Rectal smooth muscle tissue (tissue), 1 donor: ENCODE measurements around the gene ARHGAP10.

Source experiments
- H3K27ac ChIP-seq: one replicate; pipeline ENCODE4 v1.7.0; 2013; ENCODE audit warnings: low read depth, low read length, inconsistent platforms
- H3K27me3 ChIP-seq: one replicate; pipeline ENCODE4 v1.7.0; 2013; ENCODE audit warnings: low read length; ENCODE audit not compliant: control insufficient read depth, insufficient read depth
- H3K36me3 ChIP-seq: one replicate; pipeline ENCODE4 v1.7.0; 2013; ENCODE audit warnings: low read length; ENCODE audit not compliant: control insufficient read depth, insufficient read depth
- H3K4me1 ChIP-seq: one replicate; pipeline ENCODE4 v1.7.0; 2013; ENCODE audit warnings: low read length; ENCODE audit not compliant: control insufficient read depth, insufficient read depth
- H3K4me3 ChIP-seq: one replicate; pipeline ENCODE4 v1.7.0; 2013; ENCODE audit warnings: low read length
- H3K9ac ChIP-seq: one replicate; pipeline ENCODE4 v1.7.0; 2013; ENCODE audit warnings: low read length

Gene ARHGAP10

GRCh38 chr4:147735413-147736301 lies 3.8 kb downstream of the ARHGAP10 start:
- H3K36me3 ChIP-seq = no peaks in the 10 kb centered on the region
- no peak overlapping the region for H3K9ac ChIP-seq
- H3K4me3 ChIP-seq = peak overlapping the region; percentile 24
- no peaks in the 10 kb centered on the region for H3K27me3 ChIP-seq
- peaks cover 20% of the 10 kb centered on the region for H3K4me1 ChIP-seq
- peak overlapping the region; percentile 97 for H3K27ac ChIP-seq

- H3K27ac ChIP-seq = peak overlapping the region; percentile 97
- H3K4me1 ChIP-seq = peaks cover 21% of the 10 kb centered on the region
- no peak overlapping the region for H3K4me3 ChIP-seq
- H3K27me3 ChIP-seq = no peaks in the 10 kb centered on the region
- no peaks in the 10 kb centered on the region for H3K36me3 ChIP-seq
- no peak overlapping the region for H3K9ac ChIP-seq
Observed at GRCh38 chr4:147736458-147736857, 4.6 kb downstream of the ARHGAP10 start.

- Histone ChIP-seq H3K27me3 (no peaks in the 10 kb centered on the region), H3K4me3 (no peak overlapping the region), H3K4me1 (peaks cover 23% of the 10 kb centered on the region), H3K27ac (no peak overlapping the region), H3K9ac (no peak overlapping the region), H3K36me3 (no peaks in the 10 kb centered on the region)
Observed at GRCh38 chr4:147737623-147738022, 5.7 kb downstream of the ARHGAP10 start.

GRCh38 chr4:147739239-147739823 lies 7.4 kb downstream of the ARHGAP10 start:
- Histone ChIP-seq H3K9ac (no peak overlapping the region), H3K27me3 (no peaks in the 10 kb centered on the region), H3K36me3 (no peaks in the 10 kb centered on the region), H3K4me1 (peaks cover 23% of the 10 kb centered on the region), H3K4me3 (no peak overlapping the region), H3K27ac (no peak overlapping the region)

GRCh38 chr4:147740176-147740575 lies 8.3 kb downstream of the ARHGAP10 start:
- no peak overlapping the region for H3K27ac ChIP-seq

GRCh38 chr4:147741190-147741788 lies 9.4 kb downstream of the ARHGAP10 start:
- H3K27me3 ChIP-seq = no peaks in the 10 kb centered on the region
- H3K36me3 ChIP-seq = no peaks in the 10 kb centered on the region
- no peak overlapping the region for H3K4me3 ChIP-seq
- peak overlapping the region; percentile 9 for H3K27ac ChIP-seq
- H3K4me1 ChIP-seq = peaks cover 9% of the 10 kb centered on the region
- no peak overlapping the region for H3K9ac ChIP-seq

More at GRCh38 chr4:147740176-147740575, 8.3 kb downstream of the ARHGAP10 start:
- no peak overlapping the region for H3K9ac ChIP-seq
- H3K36me3 ChIP-seq = no peaks in the 10 kb centered on the region
- H3K4me3 ChIP-seq = no peak overlapping the region
- H3K4me1 ChIP-seq = peaks cover 19% of the 10 kb centered on the region
- no peaks in the 10 kb centered on the region for H3K27me3 ChIP-seq

GRCh38 chr4:147747787-147748454 lies 16.0 kb downstream of the ARHGAP10 start:
- no peak overlapping the region for H3K27ac ChIP-seq
- H3K4me3 ChIP-seq = no peak overlapping the region
- no peaks in the 10 kb centered on the region for H3K27me3 ChIP-seq
- H3K4me1 ChIP-seq = peaks cover 7% of the 10 kb centered on the region
- no peaks in the 10 kb centered on the region for H3K36me3 ChIP-seq
- H3K9ac ChIP-seq = no peak overlapping the region

GRCh38 chr4:147749811-147750321 lies 18.0 kb downstream of the ARHGAP10 start:
- Histone ChIP-seq H3K4me1 (peaks cover 16% of the 10 kb centered on the region), H3K9ac (no peak overlapping the region), H3K36me3 (no peaks in the 10 kb centered on the region), H3K4me3 (no peak overlapping the region), H3K27ac (no peak overlapping the region), H3K27me3 (no peaks in the 10 kb centered on the region)

GRCh38 chr4:147753047-147753446 lies 21.2 kb downstream of the ARHGAP10 start:
- peak overlapping the region; percentile 89 for H3K27ac ChIP-seq
- no peak overlapping the region for H3K4me3 ChIP-seq
- H3K27me3 ChIP-seq = no peaks in the 10 kb centered on the region
- H3K9ac ChIP-seq = no peak overlapping the region
- peaks cover 32% of the 10 kb centered on the region for H3K4me1 ChIP-seq
- H3K36me3 ChIP-seq = no peaks in the 10 kb centered on the region

- H3K27ac ChIP-seq = peak overlapping the region; percentile 89
- no peak overlapping the region for H3K4me3 ChIP-seq
- no peak overlapping the region for H3K9ac ChIP-seq
- no peaks in the 10 kb centered on the region for H3K36me3 ChIP-seq
- peaks cover 32% of the 10 kb centered on the region for H3K4me1 ChIP-seq
- no peaks in the 10 kb centered on the region for H3K27me3 ChIP-seq
Observed at GRCh38 chr4:147754037-147754445, 22.2 kb downstream of the ARHGAP10 start.

- H3K27ac ChIP-seq = peak overlapping the region; percentile 89
- no peak overlapping the region for H3K9ac ChIP-seq
- H3K4me3 ChIP-seq = peak overlapping the region; percentile 27
- H3K36me3 ChIP-seq = no peaks in the 10 kb centered on the region
- H3K4me1 ChIP-seq = peaks cover 27% of the 10 kb centered on the region
- no peaks in the 10 kb centered on the region for H3K27me3 ChIP-seq
Observed at GRCh38 chr4:147755561-147756295, 23.8 kb downstream of the ARHGAP10 start.
